GM21515 (cell line): ENCODE data around the gene CISD2.
"Not testable (repeated sequence)": the region's sequence is repeated elsewhere in the genome, so short reads cannot be mapped to it uniquely, and the experiment has no call there.

Experiments
- ATAC-seq: cut with Tn5 transposase; IDR thresholded peaks from one replicate; pipeline ENCODE4 v1.9.1; 2021; ENCODE audit not compliant: unreplicated experiment

CISD2 gene

GRCh38 chr4:102901804-102902203 is 33.0 kb downstream of the CISD2 start:
- no peak for ATAC-seq

- no peak for ATAC-seq
Measured at GRCh38 chr4:102918859-102919258, 50.1 kb downstream of the CISD2 start.

DNA sequence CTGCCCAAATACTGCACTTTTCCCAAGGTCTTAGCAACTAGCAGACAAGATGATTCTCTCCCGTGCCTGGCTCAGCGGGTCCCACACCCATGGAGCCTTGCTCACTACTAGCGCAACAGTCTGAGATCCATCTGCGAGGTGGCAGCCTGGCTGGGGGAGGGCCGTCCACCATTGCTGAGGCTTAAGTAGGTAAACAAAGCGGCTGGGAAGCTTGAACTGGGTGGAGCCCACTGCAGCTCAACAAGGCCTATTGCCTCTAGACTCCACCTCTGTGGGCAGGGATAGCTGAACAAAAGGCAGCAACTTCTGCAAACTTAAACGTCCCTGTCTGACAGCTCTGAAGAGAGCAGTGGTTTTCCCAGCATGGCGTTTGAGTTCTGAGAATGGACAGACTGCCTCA is 50.9 kb downstream of the CISD2 start:
- not testable (repeated sequence) for ATAC-seq

- no peak for ATAC-seq
Measured at GRCh38 chr4:102935716-102936115, 66.9 kb downstream of the CISD2 start.

DNA sequence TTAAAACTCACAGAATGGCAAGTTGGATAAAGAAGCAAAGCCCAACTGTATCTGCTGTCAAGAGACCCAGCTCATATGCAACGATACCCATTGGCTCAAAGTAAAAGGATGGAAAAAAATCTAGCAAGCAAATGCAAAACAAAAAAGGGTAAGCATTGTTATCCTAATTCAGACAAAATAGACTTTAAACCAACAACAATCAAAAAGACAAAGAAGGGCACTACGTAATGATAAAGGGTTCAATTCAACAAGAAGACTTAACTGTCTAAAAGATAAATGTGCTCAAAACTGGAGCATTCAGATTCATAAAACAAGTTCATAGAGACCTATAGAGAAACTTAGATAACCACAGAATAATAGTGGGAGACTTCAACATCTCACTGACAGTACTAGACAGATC is 69.3 kb downstream of the CISD2 start:
- not testable (repeated sequence) for ATAC-seq
